K562 (cell line): ENCODE results near the gene TAP2. TPM values are rescaled to one million over a fixed set of nuclear protein-coding genes. Genes with fewer than 3 reads are reported as not detected.

Experiments used
- CBFB ChIP-seq: sonication (generic); formaldehyde crosslinking; IDR thresholded peaks from 2 replicates; pipeline ENCODE4 v1.4.0; 2020; ENCODE audit warnings: mild to moderate bottlenecking, missing genetic modification reagents
- DIDO1 ChIP-seq: fragments of 450-650 bp; IDR thresholded peaks from 2 replicates; pipeline ENCODE4 v1.6.1; 2016; ENCODE audit warnings: low read depth, missing biosample characterization, missing genetic modification characterization
- ELF4 ChIP-seq: fragments of 450-650 bp; formaldehyde crosslinking; IDR thresholded peaks from 2 replicates; pipeline ENCODE4 v1.4.0; 2022; ENCODE audit warnings: missing genetic modification characterization
- KAT2B ChIP-seq: IDR thresholded peaks from one replicate; pipeline ENCODE4 v1.6.1; 2012; ENCODE audit warnings: low read depth, mild to moderate bottlenecking, control low read depth, inconsistent platforms, low read length, moderate library complexity
- KDM1A ChIP-seq, 2 experiments: fragments of 450-650 bp; IDR thresholded peaks; 2 replicates each; pipeline ENCODE4 v1.6.1; 2016; ENCODE audit warnings: mild to moderate bottlenecking in 2 of 2
- LCOR ChIP-seq: sonication (generic); formaldehyde crosslinking; IDR thresholded peaks from 2 replicates; pipeline ENCODE4 v1.8.0; 2022; ENCODE audit warnings: mild to moderate bottlenecking, missing genetic modification reagents
- POLR3A ChIP-seq: IDR thresholded peaks from 2 replicates; pipeline ENCODE4 v1.6.1; 2011; ENCODE audit warnings: borderline replicate concordance, mild to moderate bottlenecking, moderate library complexity; ENCODE audit not compliant: insufficient read length, insufficient read depth; ENCODE audit errors: extremely low read depth
- RB1 ChIP-seq: fragments of 450-650 bp; IDR thresholded peaks from 2 replicates; pipeline ENCODE4 v1.6.1; 2017; ENCODE audit warnings: low read depth, mild to moderate bottlenecking
- RFX7 ChIP-seq: fragments of 250-450 bp; sonication (Bioruptor Pico); IDR thresholded peaks from 2 replicates; pipeline ENCODE4 v1.5.1; 2021; ENCODE audit warnings: mild to moderate bottlenecking
- RNF2 ChIP-seq: sonication (generic); IDR thresholded peaks from 2 replicates; pipeline ENCODE4 v1.6.1; 2016
- SMARCB1 ChIP-seq: IDR thresholded peaks from 2 replicates; pipeline ENCODE4 v1.6.1; 2011; ENCODE audit warnings: improper control_type of control experiment, low read depth; ENCODE audit not compliant: insufficient read length
- SRSF1 ChIP-seq: fragments of 200-400 bp; formaldehyde crosslinking; IDR thresholded peaks from 2 replicates; pipeline ENCODE4 v1.6.1; 2017; ENCODE audit warnings: mild to moderate bottlenecking, low read depth, low read length, moderate library complexity
- TEAD4 ChIP-seq, 2 experiments: sonication (generic) in 1 of 2; formaldehyde crosslinking in 1 of 2; IDR thresholded peaks; 2 replicates each; pipeline versions ENCODE4 v1.6.1 to v1.8.0; 2012 to 2022; ENCODE audit warnings: borderline replicate concordance in 1 of 2, inconsistent platforms in 1 of 2, low read length in 1 of 2, mild to moderate bottlenecking in 1 of 2, missing genetic modification reagents in 1 of 2
- ZNF311 ChIP-seq: fragments of 250-450 bp; sonication (Bioruptor Pico); IDR thresholded peaks from 2 replicates; pipeline ENCODE4 v1.4.0; 2020; ENCODE audit warnings: mild to moderate bottlenecking, moderate library complexity
- ZNF445 ChIP-seq: fragments of 250-450 bp; sonication (Bioruptor Pico); IDR thresholded peaks from 2 replicates; pipeline ENCODE4 v1.4.0; 2020; ENCODE audit warnings: low read depth, mild to moderate bottlenecking, moderate library complexity
- ZNF586 ChIP-seq: fragments of 450-650 bp; formaldehyde crosslinking; conservative IDR thresholded peaks from 2 replicates; pipeline ENCODE4 v1.4.0; 2020; ENCODE audit warnings: mild to moderate bottlenecking, moderate library complexity
- ZSCAN32 ChIP-seq: fragments of 450-650 bp; formaldehyde crosslinking; IDR thresholded peaks from 2 replicates; pipeline ENCODE4 v1.4.0; 2020; ENCODE audit warnings: mild to moderate bottlenecking, moderate library complexity
- polyA plus RNA-seq, 8 experiments: library from polyadenylated mRNA; depleted of rRNA in 4 of 8; stranded (reverse) in 5 of 8; unstranded in 3 of 8; fragments of >200 nt; fragmentation: Nextera tagmentation in 2 of 8; fragmentation: Illumina TruSeq in 1 of 8; extraction: Ambion mirVana in 2 of 8; extraction: Trizol in 1 of 8; gene quantifications; 2 replicates each; pipeline versions ENCODE4 v1.2.1 to v1.2.3, GENCODE V29; 2011 to 2014; ENCODE audit warnings: inconsistent platforms in 1 of 8, missing spikeins in 1 of 8
- total RNA-seq, 7 experiments: library from RNA; depleted of rRNA in 6 of 7; stranded (reverse); fragments of >200 nt in 6 of 7; fragmentation: Illumina TruSeq in 2 of 7; extraction: Trizol in 2 of 7; gene quantifications; 2 replicates each; pipeline versions ENCODE4 v1.2.1 to v1.2.3, GENCODE V29; 2011 to 2021; ENCODE audit warnings: low replicate concordance in 1 of 7
- TF ChIP-seq, protein P1 (sequence below), 2 experiments: fragments of 450-650 bp in 1 of 2; sonication (generic) in 1 of 2; formaldehyde crosslinking in 1 of 2; IDR thresholded peaks in 1 of 2; conservative IDR thresholded peaks in 1 of 2; 2 replicates each; pipeline versions ENCODE4 v1.6.1 to v1.8.1; 2016 to 2023; ENCODE audit warnings: mild to moderate bottlenecking in 2 of 2, moderate library complexity in 2 of 2, inconsistent platforms in 1 of 2, missing genetic modification reagents in 1 of 2
- TF ChIP-seq, protein P2 (sequence below): sonication (generic); formaldehyde crosslinking; IDR thresholded peaks from 2 replicates; pipeline ENCODE4 v1.5.0; 2020; ENCODE audit warnings: missing genetic modification reagents
- TF ChIP-seq, protein P3 (sequence below): fragments of 450-650 bp; IDR thresholded peaks from 2 replicates; pipeline ENCODE4 v1.6.1; 2016; ENCODE audit warnings: low read depth, mild to moderate bottlenecking, moderate library complexity
- TF ChIP-seq, protein P4 (sequence below), 2 experiments: fragments of 450-650 bp; IDR thresholded peaks; 2 replicates each; pipeline ENCODE4 v1.6.1; 2018; ENCODE audit warnings: mild to moderate bottlenecking in 2 of 2, low read depth in 1 of 2; ENCODE audit not compliant: partially characterized antibody in 2 of 2

Gene TAP2
- total and polyA plus RNA-seq, 9 of the 15 experiments (the other 6 are each of a cell fraction or from before 2014, with no cell fraction given), result 2.0 to 53.5 (median 19.6) TPM

DNA sequence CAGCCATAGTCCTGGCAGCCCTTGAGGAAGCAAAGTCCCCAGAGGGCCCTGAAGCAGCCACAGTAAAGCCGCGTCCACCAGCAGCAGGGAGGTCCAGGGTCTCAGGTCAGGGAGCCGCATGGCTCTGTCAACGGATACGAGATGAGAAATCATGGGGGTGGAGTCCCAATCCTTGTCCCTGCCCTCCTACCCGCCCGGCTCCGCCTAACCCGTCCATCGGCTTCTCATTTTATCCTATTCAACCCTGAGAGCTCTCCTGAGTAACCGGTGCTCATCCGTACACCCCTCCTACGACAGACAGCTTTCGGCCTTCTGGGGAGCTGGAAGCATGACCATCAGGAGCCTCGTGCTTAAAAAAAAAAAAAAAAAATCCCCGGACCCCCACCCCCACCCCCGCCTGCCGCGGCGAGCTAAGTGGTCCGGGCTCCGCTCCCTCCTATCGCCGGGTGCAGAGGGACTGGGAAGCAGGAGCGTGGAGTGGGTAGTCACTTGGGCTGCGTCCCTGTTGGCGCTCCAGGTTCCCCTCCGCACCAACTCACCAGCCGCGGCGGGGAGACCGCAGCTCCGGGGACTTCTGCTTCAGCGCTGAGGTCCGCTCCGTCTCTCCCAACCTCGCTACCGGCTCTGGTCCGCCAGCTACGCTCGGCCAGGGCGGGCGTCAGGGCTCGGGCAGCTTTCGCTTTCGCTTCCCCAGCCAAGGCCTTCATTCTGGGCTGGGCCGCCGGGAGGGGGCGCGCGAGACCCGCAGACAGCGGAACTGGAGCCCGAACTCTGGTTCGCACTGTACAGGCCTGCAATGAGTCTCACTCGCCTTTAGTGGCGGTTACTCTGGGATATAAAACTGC lies at the start of gene TAP2 (continued):
- TF ChIP-seq DIDO1 (tag) (no peak), SMARCB1 (no peak), ELF4 (no peak), TEAD4 (IDR thresholded peaks at IDR 0.05; ENCODE audit: low read length) (peak; percentile 45; the same call in 1 of the 2 replicates), TEAD4 (CRISPR knock-in tag; IDR thresholded peaks at IDR 0.05; ENCODE audit: borderline replicate concordance) (no peak), LCOR (CRISPR knock-in tag) (no peak; the same call in 1 of the 2 replicates), ZSCAN32 (CRISPR knock-in tag) (no peak), ZNF311 (CRISPR knock-in tag) (no peak), ZNF586 (CRISPR knock-in tag) (no peak), RB1 (peak; percentile 97), CBFB (no peak), RFX7 (CRISPR knock-in tag) (no peak), KAT2B (no peak), KDM1A (IDR thresholded peaks at IDR 0.05) (no peak), SRSF1 (no peak), ZNF445 (CRISPR knock-in tag) (no peak), RNF2 (no peak; the same call in 1 of the 2 replicates), POLR3A (no peak)
- TF ChIP-seq, protein P1, sequence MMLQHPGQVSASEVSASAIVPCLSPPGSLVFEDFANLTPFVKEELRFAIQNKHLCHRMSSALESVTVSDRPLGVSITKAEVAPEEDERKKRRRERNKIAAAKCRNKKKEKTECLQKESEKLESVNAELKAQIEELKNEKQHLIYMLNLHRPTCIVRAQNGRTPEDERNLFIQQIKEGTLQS (IDR thresholded peaks at IDR 0.05), result peak; percentile 35; the same call in 1 of the 2 replicates
- TF ChIP-seq, protein P1 (CRISPR knock-in tag; conservative IDR thresholded peaks at IDR 0.05), result no peak
- TF ChIP-seq, protein P2, sequence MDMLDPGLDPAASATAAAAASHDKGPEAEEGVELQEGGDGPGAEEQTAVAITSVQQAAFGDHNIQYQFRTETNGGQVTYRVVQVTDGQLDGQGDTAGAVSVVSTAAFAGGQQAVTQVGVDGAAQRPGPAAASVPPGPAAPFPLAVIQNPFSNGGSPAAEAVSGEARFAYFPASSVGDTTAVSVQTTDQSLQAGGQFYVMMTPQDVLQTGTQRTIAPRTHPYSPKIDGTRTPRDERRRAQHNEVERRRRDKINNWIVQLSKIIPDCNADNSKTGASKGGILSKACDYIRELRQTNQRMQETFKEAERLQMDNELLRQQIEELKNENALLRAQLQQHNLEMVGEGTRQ, result no peak
- TF ChIP-seq, protein P3, sequence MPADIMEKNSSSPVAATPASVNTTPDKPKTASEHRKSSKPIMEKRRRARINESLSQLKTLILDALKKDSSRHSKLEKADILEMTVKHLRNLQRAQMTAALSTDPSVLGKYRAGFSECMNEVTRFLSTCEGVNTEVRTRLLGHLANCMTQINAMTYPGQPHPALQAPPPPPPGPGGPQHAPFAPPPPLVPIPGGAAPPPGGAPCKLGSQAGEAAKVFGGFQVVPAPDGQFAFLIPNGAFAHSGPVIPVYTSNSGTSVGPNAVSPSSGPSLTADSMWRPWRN, result no peak
- TF ChIP-seq, protein P4, sequence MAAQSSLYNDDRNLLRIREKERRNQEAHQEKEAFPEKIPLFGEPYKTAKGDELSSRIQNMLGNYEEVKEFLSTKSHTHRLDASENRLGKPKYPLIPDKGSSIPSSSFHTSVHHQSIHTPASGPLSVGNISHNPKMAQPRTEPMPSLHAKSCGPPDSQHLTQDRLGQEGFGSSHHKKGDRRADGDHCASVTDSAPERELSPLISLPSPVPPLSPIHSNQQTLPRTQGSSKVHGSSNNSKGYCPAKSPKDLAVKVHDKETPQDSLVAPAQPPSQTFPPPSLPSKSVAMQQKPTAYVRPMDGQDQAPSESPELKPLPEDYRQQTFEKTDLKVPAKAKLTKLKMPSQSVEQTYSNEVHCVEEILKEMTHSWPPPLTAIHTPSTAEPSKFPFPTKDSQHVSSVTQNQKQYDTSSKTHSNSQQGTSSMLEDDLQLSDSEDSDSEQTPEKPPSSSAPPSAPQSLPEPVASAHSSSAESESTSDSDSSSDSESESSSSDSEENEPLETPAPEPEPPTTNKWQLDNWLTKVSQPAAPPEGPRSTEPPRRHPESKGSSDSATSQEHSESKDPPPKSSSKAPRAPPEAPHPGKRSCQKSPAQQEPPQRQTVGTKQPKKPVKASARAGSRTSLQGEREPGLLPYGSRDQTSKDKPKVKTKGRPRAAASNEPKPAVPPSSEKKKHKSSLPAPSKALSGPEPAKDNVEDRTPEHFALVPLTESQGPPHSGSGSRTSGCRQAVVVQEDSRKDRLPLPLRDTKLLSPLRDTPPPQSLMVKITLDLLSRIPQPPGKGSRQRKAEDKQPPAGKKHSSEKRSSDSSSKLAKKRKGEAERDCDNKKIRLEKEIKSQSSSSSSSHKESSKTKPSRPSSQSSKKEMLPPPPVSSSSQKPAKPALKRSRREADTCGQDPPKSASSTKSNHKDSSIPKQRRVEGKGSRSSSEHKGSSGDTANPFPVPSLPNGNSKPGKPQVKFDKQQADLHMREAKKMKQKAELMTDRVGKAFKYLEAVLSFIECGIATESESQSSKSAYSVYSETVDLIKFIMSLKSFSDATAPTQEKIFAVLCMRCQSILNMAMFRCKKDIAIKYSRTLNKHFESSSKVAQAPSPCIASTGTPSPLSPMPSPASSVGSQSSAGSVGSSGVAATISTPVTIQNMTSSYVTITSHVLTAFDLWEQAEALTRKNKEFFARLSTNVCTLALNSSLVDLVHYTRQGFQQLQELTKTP (IDR thresholded peaks at IDR 0.05; ENCODE audit: low read depth in 1 of 2, partially characterized antibody in 2 of 2), result no peak
